22Rv1 (cell line): ENCODE results near the gene VSIG2.

Experiments used
- CTCF ChIP-seq: fragments of 450-650 bp; IDR thresholded peaks from 2 replicates; pipeline ENCODE4 v1.5.1; 2017; ENCODE audit warnings: mild to moderate bottlenecking
- ZFX ChIP-seq: fragments of 450-650 bp; IDR thresholded peaks from 2 replicates; pipeline ENCODE4 v1.6.1; 2017; ENCODE audit warnings: antibody characterized with exemption, borderline replicate concordance

- TF ChIP-seq CTCF (no peak), ZFX (no peak)
Measured at GRCh38 chr11:124799348-124800225, 47.5 kb upstream of the VSIG2 start.
